CD8-positive, alpha-beta memory T cell (primary cell): Measurements from ENCODE around the gene CELF1. TPM values are rescaled to one million over a fixed set of nuclear protein-coding genes. Genes with fewer than 3 reads are reported as not detected.

Source experiments
- CTCF ChIA-PET: fragments of 350-600 bp; sonication (Branson Sonifier 250); formaldehyde crosslinking; loops from one replicate; lab custom pipeline; 2021; ENCODE audit warnings: antibody characterized with exemption; lab: Charles Lee
- POLR2A ChIA-PET: fragments of 350-600 bp; sonication (Branson Sonifier 250); formaldehyde crosslinking; loops from one replicate; lab custom pipeline; 2021; ENCODE audit warnings: antibody characterized with exemption; lab: Charles Lee
- DNase-seq, 5 donors: peaks; one replicate each; pipeline versions ENCODE4 v3.0.0 to v3.0.0-alpha.2; 2020 to 2022; ENCODE audit warnings: mixed read lengths in 1 of 5
- H3K27ac ChIP-seq: one replicate; pipeline ENCODE4 v1.7.0; 2013; ENCODE audit warnings: low read depth, mild to moderate bottlenecking, low read length, moderate library complexity
- H3K27me3 ChIP-seq: 2 replicates; pipeline ENCODE4 v1.7.0; 2013; ENCODE audit warnings: low read length, mild to moderate bottlenecking; ENCODE audit not compliant: insufficient read depth, poor library complexity, severe bottlenecking
- H3K36me3 ChIP-seq: 2 replicates; pipeline ENCODE4 v1.7.0; 2013; ENCODE audit warnings: mild to moderate bottlenecking, low read length, moderate library complexity; ENCODE audit not compliant: insufficient read depth
- H3K4me1 ChIP-seq: 2 replicates; pipeline ENCODE4 v1.7.0; 2013; ENCODE audit warnings: mild to moderate bottlenecking, low read length, moderate library complexity; ENCODE audit not compliant: insufficient read depth
- H3K4me3 ChIP-seq: 2 replicates; pipeline ENCODE4 v1.7.0; 2013; ENCODE audit warnings: mild to moderate bottlenecking, low read length
- H3K9me3 ChIP-seq: 2 replicates; pipeline ENCODE4 v1.7.0; 2013; ENCODE audit warnings: mild to moderate bottlenecking, low read length
- H3K27ac Mint-ChIP-seq, 8 donors: one replicate each; pipeline ENCODE4 v1.8.0; 2020 to 2021; ENCODE audit warnings: mixed read lengths in 8 of 8, mild to moderate bottlenecking in 6 of 8, inconsistent platforms in 3 of 8, moderate library complexity in 3 of 8
- H3K27me3 Mint-ChIP-seq, 2 donors: one replicate each; pipeline ENCODE4 v1.8.0; 2020 to 2021; ENCODE audit warnings: mixed read lengths in 2 of 2, mild to moderate bottlenecking in 1 of 2, moderate library complexity in 1 of 2
- H3K36me3 Mint-ChIP-seq, 3 donors: one replicate each; pipeline ENCODE4 v1.8.0; 2020 to 2021; ENCODE audit warnings: mixed read lengths in 3 of 3, inconsistent platforms in 1 of 3, mild to moderate bottlenecking in 1 of 3
- H3K4me1 Mint-ChIP-seq, 3 donors: one replicate each; pipeline ENCODE4 v1.8.0; 2020 to 2021; ENCODE audit warnings: mixed read lengths in 3 of 3, inconsistent platforms in 1 of 3, mild to moderate bottlenecking in 1 of 3
- H3K4me3 Mint-ChIP-seq, 7 donors: one replicate each; pipeline ENCODE4 v1.8.0; 2020 to 2021; ENCODE audit warnings: mixed read lengths in 7 of 7, mild to moderate bottlenecking in 6 of 7, moderate library complexity in 4 of 7, inconsistent platforms in 2 of 7
- H3K9me3 Mint-ChIP-seq, 5 donors: one replicate each; pipeline ENCODE4 v1.8.0; 2020 to 2022; ENCODE audit warnings: mixed read lengths in 5 of 5, mild to moderate bottlenecking in 3 of 5, moderate library complexity in 2 of 5, inconsistent platforms in 1 of 5
- polyA plus RNA-seq: library from polyadenylated mRNA; unstranded; fragments of 300-500 nt; fragmentation: Illumina TruSeq; gene quantifications from one replicate; pipeline ENCODE4 v1.2.3, GENCODE V29; 2021
- total RNA-seq, 2 experiments: library from RNA; stranded (reverse); gene quantifications; one replicate each; pipeline ENCODE4 v1.2.3, GENCODE V29; 2021

The CELF1 gene
- total and polyA plus RNA-seq, 3 experiments from 2014 or later, result 80.8 to 168 (median 160) TPM

GRCh38 chr11:47477323-47477722 lies 75.6 kb downstream of the CELF1 start:
- H3K9me3 Mint-ChIP-seq, result no peaks in the 10 kb centered on the region
- H3K4me3 ChIP-seq, result no peak overlapping the region
- no peaks in the 10 kb centered on the region for H3K4me1 ChIP-seq
- peaks cover 0 to 91% (median 25%) of the 10 kb centered on the region in 3 donors for H3K36me3 Mint-ChIP-seq
- ChIA-PET CTCF (no interaction called here), POLR2A (no interaction called here)
- no peaks in the 10 kb centered on the region for H3K27me3 ChIP-seq
- H3K27me3 Mint-ChIP-seq, result no peaks in the 10 kb centered on the region
- H3K36me3 ChIP-seq, result peaks cover 81% of the 10 kb centered on the region
- H3K9me3 ChIP-seq, result no peaks in the 10 kb centered on the region
- no peak overlapping the region for H3K27ac ChIP-seq
- no peak for DNase-seq
- H3K4me3 Mint-ChIP-seq, result no peak overlapping the region
- H3K4me1 Mint-ChIP-seq, result peaks cover 0 to 4% (median 0%) of the 10 kb centered on the region in 3 donors
- peak overlapping the region in 6 of 8 donors; percentile 19 to 79 (median 56) for H3K27ac Mint-ChIP-seq

GRCh38 chr11:47470671-47471070 lies 82.3 kb downstream of the CELF1 start:
- Mint-ChIP-seq H3K4me3 (no peak overlapping the region), H3K36me3 (peaks cover 0 to 92% (median 16%) of the 10 kb centered on the region in 3 donors), H3K27me3 (no peaks in the 10 kb centered on the region), H3K4me1 (peaks cover 7 to 12% (median 8%) of the 10 kb centered on the region in 3 donors), H3K27ac (peak overlapping the region in 3 of 8 donors; percentile 42 to 66 (median 51)), H3K9me3 (no peaks in the 10 kb centered on the region)
- Histone ChIP-seq H3K36me3 (peaks cover 61% of the 10 kb centered on the region), H3K4me1 (no peaks in the 10 kb centered on the region), H3K9me3 (no peaks in the 10 kb centered on the region), H3K4me3 (no peak overlapping the region), H3K27me3 (no peaks in the 10 kb centered on the region), H3K27ac (no peak overlapping the region)
- DNase-seq, result no peak
- ChIA-PET POLR2A (no interaction called here), CTCF (no interaction called here)

- DNase-seq, result no peak
- Mint-ChIP-seq H3K4me3 (peak overlapping the region in 1 of 7 donors; percentile 37), H3K36me3 (peaks cover 0 to 91% (median 15%) of the 10 kb centered on the region in 3 donors), H3K27me3 (peaks cover 0 to 2% of the 10 kb centered on the region in 2 donors), H3K4me1 (peaks cover 7 to 12% (median 8%) of the 10 kb centered on the region in 3 donors), H3K27ac (peak overlapping the region; percentile 45 to 85 (median 62)), H3K9me3 (no peaks in the 10 kb centered on the region)
- Histone ChIP-seq H3K36me3 (peaks cover 50% of the 10 kb centered on the region), H3K4me3 (no peak overlapping the region), H3K27ac (no peak overlapping the region), H3K27me3 (no peaks in the 10 kb centered on the region), H3K9me3 (no peaks in the 10 kb centered on the region), H3K4me1 (no peaks in the 10 kb centered on the region)
- CTCF ChIA-PET, result no interaction called here
- POLR2A ChIA-PET, result no interaction called here
Observed at GRCh38 chr11:47469361-47470179, 83.4 kb downstream of the CELF1 start.

- CTCF ChIA-PET, result no interaction called here
- H3K4me1 ChIP-seq, result no peaks in the 10 kb centered on the region
- POLR2A ChIA-PET, result no interaction called here
- H3K27me3 ChIP-seq, result no peaks in the 10 kb centered on the region
- H3K4me3 ChIP-seq, result no peak overlapping the region
- H3K27me3 Mint-ChIP-seq, result peaks cover 0 to 2% of the 10 kb centered on the region in 2 donors
- no peak for DNase-seq
- no peaks in the 10 kb centered on the region for H3K9me3 Mint-ChIP-seq
- H3K9me3 ChIP-seq, result no peaks in the 10 kb centered on the region
- H3K27ac ChIP-seq, result no peak overlapping the region
- H3K36me3 Mint-ChIP-seq, result peaks cover 0 to 92% (median 11%) of the 10 kb centered on the region in 3 donors
- peaks cover 7 to 12% (median 8%) of the 10 kb centered on the region in 3 donors for H3K4me1 Mint-ChIP-seq
- peak overlapping the region in 3 of 8 donors; percentile 6 to 87 (median 85) for H3K27ac Mint-ChIP-seq
- peaks cover 45% of the 10 kb centered on the region for H3K36me3 ChIP-seq
- no peak overlapping the region for H3K4me3 Mint-ChIP-seq
Observed at GRCh38 chr11:47468598-47469214, 84.2 kb downstream of the CELF1 start.

- Histone ChIP-seq H3K4me1 (no peaks in the 10 kb centered on the region), H3K27ac (no peak overlapping the region), H3K27me3 (no peaks in the 10 kb centered on the region), H3K4me3 (no peak overlapping the region), H3K36me3 (peaks cover 31% of the 10 kb centered on the region), H3K9me3 (no peaks in the 10 kb centered on the region)
- Mint-ChIP-seq H3K9me3 (no peaks in the 10 kb centered on the region), H3K4me1 (peaks cover 7 to 12% (median 8%) of the 10 kb centered on the region in 3 donors), H3K36me3 (peaks cover 0 to 80% (median 6%) of the 10 kb centered on the region in 3 donors), H3K27ac (peak overlapping the region in 5 of 8 donors; percentile 29 to 88 (median 61)), H3K4me3 (no peak overlapping the region), H3K27me3 (peaks cover 0 to 2% of the 10 kb centered on the region in 2 donors)
- ChIA-PET CTCF (no interaction called here), POLR2A (no interaction called here)
- no peak for DNase-seq
Observed at GRCh38 chr11:47467357-47467756, 85.6 kb downstream of the CELF1 start.

- H3K27me3 ChIP-seq, result no peaks in the 10 kb centered on the region
- peaks cover 8 to 12% (median 9%) of the 10 kb centered on the region in 3 donors for H3K4me1 Mint-ChIP-seq
- POLR2A ChIA-PET, result no interaction called here
- H3K9me3 ChIP-seq, result no peaks in the 10 kb centered on the region
- H3K36me3 Mint-ChIP-seq, result peaks cover 0 to 78% (median 7%) of the 10 kb centered on the region in 3 donors
- H3K27ac Mint-ChIP-seq, result peak overlapping the region in 3 of 8 donors; percentile 42 to 88 (median 63)
- H3K27me3 Mint-ChIP-seq, result peaks cover 0 to 2% of the 10 kb centered on the region in 2 donors
- peaks cover 26% of the 10 kb centered on the region for H3K36me3 ChIP-seq
- no peaks in the 10 kb centered on the region for H3K4me1 ChIP-seq
- H3K4me3 ChIP-seq, result no peak overlapping the region
- H3K27ac ChIP-seq, result no peak overlapping the region
- no peaks in the 10 kb centered on the region for H3K9me3 Mint-ChIP-seq
- DNase-seq, result no peak
- no peak overlapping the region for H3K4me3 Mint-ChIP-seq
- CTCF ChIA-PET, result no interaction called here
Observed at GRCh38 chr11:47466701-47467250, 86.2 kb downstream of the CELF1 start.

- no peaks in the 10 kb centered on the region for H3K4me1 ChIP-seq
- CTCF ChIA-PET, result no interaction called here
Observed at GRCh38 chr11:47466201-47466600, 86.7 kb downstream of the CELF1 start.

More at GRCh38 chr11:47466201-47466600, 86.7 kb downstream of the CELF1 start:
- Mint-ChIP-seq H3K27ac (peak overlapping the region in 1 of 8 donors; percentile 88), H3K27me3 (peaks cover 0 to 2% of the 10 kb centered on the region in 2 donors), H3K4me3 (no peak overlapping the region), H3K36me3 (peaks cover 0 to 78% (median 7%) of the 10 kb centered on the region in 3 donors), H3K9me3 (no peaks in the 10 kb centered on the region), H3K4me1 (peaks cover 8 to 12% (median 9%) of the 10 kb centered on the region in 3 donors)
- no peak overlapping the region for H3K27ac ChIP-seq
- H3K4me3 ChIP-seq, result no peak overlapping the region
- no peaks in the 10 kb centered on the region for H3K9me3 ChIP-seq
- H3K27me3 ChIP-seq, result no peaks in the 10 kb centered on the region
- H3K36me3 ChIP-seq, result peaks cover 20% of the 10 kb centered on the region
- DNase-seq, result no peak
- POLR2A ChIA-PET, result no interaction called here
